GM10266 (cell line): ENCODE results near the gene ZFYVE16.
"Not testable (repeated sequence)": the region's sequence is repeated elsewhere in the genome, so short reads cannot be mapped to it uniquely, and the experiment has no call there.

Experiments used
- DNase-seq: peaks from one replicate; pipeline ENCODE4 v3.0.0; 2012; ENCODE audit errors: extremely low spot score
- TF ChIP-seq, protein P1 (sequence below): IDR thresholded peaks from 2 replicates; pipeline ENCODE4 v1.5.1; 2012; ENCODE audit warnings: mild to moderate bottlenecking, low read depth; ENCODE audit not compliant: control insufficient read depth, insufficient read depth; ENCODE audit errors: missing control alignments

The ZFYVE16 gene

DNA sequence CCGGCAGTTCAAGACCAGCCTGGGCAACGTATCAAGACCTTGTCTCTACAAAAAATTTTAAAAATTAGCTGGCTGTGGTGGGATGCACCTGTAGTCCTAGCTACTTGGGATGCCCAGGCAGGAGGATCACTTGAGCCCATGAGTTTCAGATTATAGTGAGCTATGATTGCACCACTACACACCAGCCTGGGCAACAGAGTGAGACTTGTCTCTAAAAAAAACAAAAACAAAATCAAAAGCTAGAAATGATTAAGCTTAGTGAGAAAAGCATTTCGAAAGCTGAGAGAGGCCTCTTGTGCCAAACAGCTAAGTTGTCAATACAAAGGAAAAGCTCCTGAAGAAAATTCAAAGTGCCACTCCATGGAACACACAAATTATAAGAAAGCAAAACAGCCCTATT is 84.9 kb downstream of the ZFYVE16 start:
- no peak for DNase-seq
- TF ChIP-seq, protein P1, sequence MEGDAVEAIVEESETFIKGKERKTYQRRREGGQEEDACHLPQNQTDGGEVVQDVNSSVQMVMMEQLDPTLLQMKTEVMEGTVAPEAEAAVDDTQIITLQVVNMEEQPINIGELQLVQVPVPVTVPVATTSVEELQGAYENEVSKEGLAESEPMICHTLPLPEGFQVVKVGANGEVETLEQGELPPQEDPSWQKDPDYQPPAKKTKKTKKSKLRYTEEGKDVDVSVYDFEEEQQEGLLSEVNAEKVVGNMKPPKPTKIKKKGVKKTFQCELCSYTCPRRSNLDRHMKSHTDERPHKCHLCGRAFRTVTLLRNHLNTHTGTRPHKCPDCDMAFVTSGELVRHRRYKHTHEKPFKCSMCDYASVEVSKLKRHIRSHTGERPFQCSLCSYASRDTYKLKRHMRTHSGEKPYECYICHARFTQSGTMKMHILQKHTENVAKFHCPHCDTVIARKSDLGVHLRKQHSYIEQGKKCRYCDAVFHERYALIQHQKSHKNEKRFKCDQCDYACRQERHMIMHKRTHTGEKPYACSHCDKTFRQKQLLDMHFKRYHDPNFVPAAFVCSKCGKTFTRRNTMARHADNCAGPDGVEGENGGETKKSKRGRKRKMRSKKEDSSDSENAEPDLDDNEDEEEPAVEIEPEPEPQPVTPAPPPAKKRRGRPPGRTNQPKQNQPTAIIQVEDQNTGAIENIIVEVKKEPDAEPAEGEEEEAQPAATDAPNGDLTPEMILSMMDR = no peak

DNA sequence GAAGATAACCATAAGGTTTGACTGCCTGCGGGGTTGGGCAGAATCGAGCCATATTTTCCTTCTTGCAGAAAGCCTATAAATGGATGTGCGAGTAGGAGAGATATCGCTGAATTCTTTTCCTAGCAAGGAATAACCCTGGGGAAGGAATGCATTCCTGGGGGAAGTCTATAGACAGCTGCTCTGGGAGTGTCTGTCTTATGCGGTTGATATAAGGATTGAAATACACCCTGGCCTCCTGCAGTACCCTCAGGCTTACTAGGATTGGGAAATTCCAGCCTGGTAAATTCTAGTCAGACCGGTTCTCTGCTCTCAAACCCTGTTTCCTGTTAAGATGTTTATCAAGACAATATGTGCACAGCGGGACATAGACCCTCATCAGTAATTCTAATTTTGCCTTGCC is 85.6 kb downstream of the ZFYVE16 start:
- DNase-seq = not testable (repeated sequence)

DNA sequence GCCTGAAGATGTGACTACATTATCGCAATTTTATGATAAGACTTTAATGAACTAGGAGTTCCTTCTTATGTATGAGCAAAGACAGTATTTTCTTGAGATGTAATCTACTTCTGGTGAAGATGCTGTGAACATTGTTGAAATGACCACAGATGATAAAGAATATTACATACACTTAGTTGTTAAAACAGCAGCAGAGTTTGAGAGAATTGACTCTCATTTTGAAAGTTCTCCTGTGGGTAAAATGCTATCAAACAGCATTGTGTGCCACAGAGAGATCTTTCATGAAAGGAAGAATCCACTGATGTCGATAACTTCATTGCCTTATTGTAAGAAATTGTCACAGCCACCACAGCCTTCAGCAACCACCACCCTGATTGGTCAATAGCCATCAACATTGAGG is 88.0 kb downstream of the ZFYVE16 start:
- TF ChIP-seq, protein P1 = no peak

DNA sequence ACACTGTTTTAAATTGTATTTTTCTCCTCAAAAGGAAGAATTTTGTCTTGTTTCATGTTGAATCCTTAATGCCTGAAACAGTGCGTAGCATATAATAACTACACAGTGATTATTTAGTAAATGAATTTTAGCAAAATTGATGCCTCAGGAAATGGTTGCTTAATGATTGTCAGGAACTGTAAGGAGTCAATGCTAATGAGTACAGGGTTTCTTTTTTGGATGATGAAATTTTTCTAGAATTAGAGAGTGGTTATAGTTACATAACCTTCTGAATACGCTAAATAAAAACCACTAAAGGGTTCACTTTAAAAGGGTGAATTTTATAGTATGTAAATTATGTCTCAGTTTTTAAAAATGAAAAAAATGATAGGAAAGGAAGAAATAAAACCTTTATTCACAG is 94.9 kb downstream of the ZFYVE16 start:
- DNase-seq = no peak
- TF ChIP-seq, protein P1 = no peak

More for the DNA sequence above, 88.0 kb downstream of the ZFYVE16 start:
- no peak for DNase-seq

DNA sequence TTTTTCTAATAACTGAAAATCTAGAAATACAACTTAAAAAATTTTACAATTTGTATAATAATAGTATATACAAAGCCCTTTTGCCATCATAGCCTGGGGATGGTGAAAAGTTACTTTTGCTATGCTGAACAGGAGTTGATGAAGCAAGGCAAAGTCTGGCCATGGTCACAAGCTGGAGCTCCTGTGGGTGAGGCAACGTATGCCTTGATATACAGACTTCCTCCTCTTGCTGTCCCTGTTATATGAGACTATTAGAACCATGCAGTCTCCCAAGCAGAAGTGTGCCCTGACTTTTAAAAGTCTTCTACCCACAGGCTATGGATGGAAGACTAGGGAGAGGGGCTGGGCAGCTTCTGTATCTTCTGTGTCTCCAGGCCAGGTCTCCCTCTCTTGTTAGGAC is 95.8 kb downstream of the ZFYVE16 start:
- DNase-seq = no peak
- TF ChIP-seq, protein P1 = no peak

DNA sequence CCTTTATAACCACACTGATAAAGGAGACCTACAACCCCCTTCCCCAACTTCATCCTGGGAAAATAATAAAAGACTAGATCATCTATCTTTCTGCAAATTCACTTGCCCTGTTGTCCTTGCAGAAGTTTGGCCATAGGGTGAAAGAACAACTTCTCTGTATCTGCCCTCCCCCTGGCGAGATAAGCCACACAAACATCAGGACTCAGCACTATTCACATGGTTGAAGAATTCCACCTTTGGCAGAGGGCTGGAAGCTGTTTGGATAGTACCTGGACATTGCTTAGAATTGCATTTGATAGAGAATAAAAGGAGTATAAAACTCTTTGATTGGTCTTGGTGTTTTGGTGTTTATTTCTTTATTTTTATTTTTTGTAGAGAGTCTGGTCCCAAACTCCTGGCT is 97.0 kb downstream of the ZFYVE16 start:
- no peak for DNase-seq
- TF ChIP-seq, protein P1 = no peak

DNA sequence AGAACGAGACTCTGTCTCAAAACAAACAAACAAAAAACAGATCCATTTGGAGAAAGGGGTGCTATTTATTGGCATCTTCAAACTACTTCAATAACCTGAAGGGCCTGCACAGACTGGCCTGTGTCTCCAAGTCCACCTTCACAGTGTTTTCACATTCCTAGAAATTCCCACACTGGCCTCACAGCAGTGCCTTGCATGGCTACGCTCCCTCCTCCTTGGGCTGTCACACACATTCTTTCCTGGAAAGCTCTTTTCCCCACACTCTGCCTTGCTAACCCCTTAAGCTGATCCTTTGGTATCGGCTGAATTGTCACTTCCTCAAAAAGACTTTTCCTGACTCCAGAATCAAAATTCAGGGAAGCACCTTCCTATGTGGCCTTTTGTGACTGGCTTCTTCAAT is 99.8 kb downstream of the ZFYVE16 start:
- TF ChIP-seq, protein P1 = no peak
- no peak for DNase-seq

DNA sequence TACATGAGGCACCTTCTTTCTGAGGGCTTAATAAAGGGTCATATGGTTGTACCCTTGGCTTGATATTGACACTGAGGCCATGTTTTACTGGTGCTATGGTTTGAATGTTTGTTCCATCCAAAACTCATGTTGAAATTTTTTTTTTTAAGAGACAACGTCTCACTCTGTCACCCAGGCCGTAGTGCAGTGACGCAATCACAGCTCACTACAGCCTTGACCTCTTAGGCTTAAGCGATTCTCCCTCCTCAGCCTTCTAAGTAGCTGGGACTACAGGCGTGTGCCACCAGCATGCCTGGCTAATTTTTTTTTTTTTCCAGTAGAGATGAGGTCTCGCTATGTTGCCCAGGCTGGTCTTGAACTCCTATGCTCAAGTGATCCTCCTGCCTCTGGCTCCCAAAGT is 101.0 kb downstream of the ZFYVE16 start:
- TF ChIP-seq, protein P1 = no peak
- no peak for DNase-seq
